GM10847 (cell line): ENCODE results near the gene FAM162A.

ENCODE experiments used
- POLR2A ChIP-seq: IDR thresholded peaks from 2 replicates; pipeline ENCODE4 v1.6.1; 2011; ENCODE audit not compliant: insufficient read length; ENCODE audit errors: extremely low read depth

Gene FAM162A

DNA sequence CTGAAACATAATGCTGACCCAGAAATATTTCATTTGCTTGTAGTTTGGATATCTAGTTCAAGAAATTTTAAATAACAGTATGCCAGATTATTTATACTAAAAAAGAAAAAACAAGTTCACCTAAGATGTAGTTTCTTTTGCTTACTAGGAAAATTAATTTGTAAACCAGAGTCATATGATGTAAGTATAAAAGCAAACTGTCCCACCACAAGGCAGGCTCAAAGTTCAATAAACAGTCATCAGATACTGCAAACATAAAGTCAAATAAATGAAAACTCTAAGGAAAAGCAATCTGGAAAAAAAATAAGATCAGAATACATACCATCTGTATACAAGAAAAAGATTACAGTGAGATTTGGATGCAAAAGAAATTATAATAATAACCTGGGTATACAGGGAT, 72.1 kb downstream of the FAM162A start:
- TF ChIP-seq POLR2A = no peak

DNA sequence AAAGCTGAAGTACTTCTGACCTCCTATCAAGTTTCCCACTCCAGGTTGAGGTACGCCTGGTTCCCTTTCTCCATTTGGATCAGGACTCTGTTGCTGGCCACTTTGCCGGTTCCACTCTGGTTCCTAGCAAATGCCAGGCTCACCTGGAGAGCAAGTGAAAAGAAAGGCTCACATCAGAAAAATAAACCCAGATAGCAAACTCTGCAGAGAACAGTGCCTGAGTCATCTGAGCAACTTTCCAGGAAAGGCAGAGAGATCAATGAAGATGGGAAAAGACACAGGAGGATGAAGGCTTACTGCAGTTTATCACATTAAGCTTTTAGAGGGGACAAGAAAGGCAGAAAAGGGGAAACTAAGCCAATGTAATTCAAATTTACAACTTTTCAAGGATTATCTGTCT, 73.7 kb downstream of the FAM162A start:
- no peak for TF ChIP-seq POLR2A

DNA sequence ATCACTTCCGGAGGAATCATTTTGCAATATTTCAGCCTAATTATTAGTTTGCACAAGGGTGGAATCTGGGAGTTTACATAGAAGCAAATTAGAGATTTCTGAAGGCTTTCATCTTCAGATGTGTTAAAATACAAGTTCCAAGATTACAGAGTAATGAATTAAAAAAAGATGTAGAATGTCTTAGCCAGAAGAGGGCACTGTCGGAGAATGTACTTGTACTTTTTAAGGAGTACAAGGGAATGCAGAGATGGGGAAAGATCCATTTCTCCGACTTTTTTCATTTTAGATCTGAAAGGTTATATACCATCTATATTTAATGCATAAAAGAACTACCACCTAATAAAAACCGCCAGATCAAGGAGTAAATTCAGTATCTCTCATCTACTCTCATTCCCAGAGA, 75.0 kb downstream of the FAM162A start:
- no peak for TF ChIP-seq POLR2A

DNA sequence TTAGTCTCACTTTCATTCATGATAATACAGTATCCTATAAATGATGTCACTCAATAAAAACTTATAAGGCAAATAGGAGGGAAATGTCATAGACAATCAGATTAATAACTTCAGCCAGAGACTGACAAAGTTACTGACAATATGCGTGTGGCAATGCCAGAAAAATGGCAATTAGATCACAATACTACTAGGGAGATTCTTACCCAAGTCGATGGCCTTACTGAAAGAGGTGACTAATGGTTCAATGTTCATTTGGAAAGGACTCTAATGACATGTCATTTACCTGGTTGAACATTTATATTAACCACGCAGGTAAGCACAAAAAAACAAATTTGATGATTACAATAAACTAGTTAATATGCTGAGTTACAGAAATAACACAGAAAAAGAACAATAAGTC, 77.8 kb downstream of the FAM162A start:
- no peak for TF ChIP-seq POLR2A
